COLO668 (cell line): ENCODE results near the gene MIER2.
"Not testable (repeated sequence)": the region's sequence is repeated elsewhere in the genome, so short reads cannot be mapped to it uniquely, and the experiment has no call there.

Source experiments
- DNase-seq: peaks from one replicate; lab custom pipeline; 2025; ENCODE audit not compliant: unreplicated experiment; lab: John Stamatoyannopoulos, UW

Gene MIER2, protein sequence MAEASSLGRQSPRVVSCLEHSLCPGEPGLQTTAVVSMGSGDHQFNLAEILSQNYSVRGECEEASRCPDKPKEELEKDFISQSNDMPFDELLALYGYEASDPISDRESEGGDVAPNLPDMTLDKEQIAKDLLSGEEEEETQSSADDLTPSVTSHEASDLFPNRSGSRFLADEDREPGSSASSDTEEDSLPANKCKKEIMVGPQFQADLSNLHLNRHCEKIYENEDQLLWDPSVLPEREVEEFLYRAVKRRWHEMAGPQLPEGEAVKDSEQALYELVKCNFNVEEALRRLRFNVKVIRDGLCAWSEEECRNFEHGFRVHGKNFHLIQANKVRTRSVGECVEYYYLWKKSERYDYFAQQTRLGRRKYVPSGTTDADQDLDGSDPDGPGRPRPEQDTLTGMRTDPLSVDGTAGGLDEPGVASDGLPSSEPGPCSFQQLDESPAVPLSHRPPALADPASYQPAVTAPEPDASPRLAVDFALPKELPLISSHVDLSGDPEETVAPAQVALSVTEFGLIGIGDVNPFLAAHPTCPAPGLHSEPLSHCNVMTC

DNA sequence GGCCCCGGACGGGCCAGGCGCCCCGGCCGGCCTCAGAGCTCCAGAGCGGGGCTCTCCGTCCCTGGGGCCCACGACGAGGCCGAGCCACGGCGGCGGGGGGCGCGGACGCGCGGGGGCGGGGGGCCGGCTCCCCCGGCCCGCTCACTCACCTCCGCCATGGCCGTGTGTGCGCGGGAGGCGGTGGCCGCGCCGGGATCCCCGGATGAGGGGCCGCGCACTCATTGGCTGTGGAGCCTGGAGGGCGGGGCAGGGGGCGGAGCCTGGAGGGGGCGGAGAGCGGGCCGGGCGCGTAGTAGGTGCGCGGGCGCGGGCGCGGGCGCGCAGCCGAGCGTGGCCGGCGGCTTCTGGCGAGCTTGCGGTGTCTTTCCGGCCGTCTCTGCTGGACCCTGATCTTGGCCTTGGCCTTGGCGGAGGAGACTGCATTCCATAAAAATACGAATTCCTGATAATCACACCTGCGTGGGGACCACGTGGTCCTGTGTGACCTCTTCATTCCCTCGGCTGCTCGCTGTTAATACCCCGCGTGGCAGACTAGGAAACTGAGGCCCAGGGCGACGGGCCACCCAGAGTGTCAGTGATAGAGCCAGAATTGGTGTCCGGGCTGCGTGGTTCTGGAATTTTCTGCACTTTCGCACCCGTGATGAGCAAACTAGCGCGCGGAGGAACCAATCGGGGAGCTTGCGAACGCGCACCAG is at the start of gene MIER2:
MIER2 (minus strand) TSS at position 172 of the 695 bp plus-strand sequence; CDS start at position 158, 14 bp downstream.
- peak; percentile 82 for DNase-seq

DNA sequence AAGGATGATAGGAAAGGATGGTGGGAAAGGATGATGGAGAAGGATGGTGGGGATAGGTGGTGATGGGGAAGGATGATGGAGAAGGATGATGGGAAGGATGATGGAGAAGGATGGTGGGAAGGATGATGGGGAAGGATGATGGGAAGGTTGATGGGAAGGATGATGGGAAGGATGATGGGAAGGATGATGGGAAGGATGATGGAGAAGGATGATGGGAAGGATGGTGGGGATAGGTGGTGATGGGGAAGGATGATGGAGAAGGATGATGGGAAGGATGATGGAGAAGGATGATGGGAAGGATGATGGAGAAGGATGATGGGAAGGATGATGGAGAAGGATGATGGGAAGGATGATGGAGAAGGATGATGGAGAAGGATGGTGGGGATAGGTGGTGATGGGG is 49.0 kb upstream of the MIER2 start:
- not testable (repeated sequence) for DNase-seq

DNA sequence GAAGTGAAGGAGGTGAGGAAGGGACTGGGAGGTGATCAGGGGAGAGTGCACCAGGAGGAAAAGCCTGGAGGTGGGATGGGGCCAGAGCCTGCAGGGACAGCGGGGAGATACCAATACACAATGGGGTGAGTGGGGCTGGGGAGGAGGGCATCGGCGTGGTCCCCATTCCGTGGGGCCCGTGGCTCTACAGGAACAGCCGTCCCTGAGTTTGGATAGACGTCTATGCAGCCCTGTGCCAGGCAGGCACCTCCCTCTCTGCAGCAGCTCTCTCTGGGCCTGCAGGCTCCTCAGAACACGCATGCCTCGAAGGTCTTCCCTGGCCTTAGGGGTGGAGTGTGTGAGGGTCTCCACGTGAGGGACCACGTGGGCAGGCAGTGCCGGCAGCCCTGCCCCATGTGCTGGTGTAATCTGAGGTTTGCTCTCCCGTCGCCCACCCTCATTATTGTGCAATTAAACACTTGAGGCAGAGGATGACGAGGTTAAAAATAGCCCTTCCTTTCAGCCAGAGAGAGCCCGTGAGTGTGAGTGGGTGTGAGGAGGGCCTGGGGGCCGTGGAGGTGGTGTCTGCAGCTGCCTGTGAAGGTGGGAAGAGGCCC is 47.9 kb upstream of the MIER2 start:
- DNase-seq: no peak

DNA sequence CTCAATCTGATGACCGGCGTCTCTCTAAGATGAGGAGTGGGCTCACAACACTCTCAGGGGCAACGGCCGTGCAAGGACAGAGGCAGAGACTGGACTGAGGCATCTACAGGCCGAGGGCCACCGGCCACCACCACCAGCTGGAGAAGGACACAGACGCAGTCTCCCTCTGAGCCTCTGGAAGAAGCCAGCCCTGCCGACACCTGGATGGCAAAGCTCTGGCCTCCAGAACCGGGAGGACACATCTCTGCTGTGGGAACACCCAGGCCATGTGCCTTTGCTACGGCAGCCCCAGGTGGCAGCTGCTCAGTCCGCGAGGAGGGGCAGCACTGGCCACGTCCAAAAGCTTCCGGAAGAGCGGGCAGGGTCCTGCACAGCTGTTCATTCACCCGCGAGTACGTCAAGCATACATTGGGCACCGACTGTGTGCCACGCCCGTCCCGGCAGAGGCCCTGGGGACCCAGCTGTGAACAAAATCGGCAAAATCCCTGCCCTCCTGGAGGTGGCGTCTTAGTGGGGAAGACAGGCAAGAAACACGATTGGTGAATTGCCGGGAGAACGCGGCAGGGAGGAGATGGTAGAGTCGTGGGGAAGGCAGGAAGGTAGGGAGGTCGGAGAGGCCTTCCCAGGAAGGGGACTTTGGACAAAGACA is 47.3 kb upstream of the MIER2 start:
- no peak for DNase-seq

DNA sequence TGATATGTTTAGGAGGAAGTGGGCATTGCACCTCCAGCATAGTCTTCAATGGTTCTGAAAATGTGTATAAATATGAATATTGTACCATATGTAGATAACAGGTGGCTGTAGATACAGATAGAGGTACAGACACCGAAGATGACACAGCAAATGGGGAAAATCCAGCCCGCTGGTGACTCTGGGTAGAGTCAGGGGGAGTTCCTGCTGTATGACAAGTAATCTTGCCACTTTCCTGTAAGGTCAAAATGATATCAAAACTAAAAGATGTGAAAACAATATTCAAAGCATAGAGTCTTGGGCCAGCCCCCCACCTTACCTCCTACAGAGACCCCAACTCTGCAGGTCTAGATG is 46.6 kb upstream of the MIER2 start:
- DNase-seq: no peak

DNA sequence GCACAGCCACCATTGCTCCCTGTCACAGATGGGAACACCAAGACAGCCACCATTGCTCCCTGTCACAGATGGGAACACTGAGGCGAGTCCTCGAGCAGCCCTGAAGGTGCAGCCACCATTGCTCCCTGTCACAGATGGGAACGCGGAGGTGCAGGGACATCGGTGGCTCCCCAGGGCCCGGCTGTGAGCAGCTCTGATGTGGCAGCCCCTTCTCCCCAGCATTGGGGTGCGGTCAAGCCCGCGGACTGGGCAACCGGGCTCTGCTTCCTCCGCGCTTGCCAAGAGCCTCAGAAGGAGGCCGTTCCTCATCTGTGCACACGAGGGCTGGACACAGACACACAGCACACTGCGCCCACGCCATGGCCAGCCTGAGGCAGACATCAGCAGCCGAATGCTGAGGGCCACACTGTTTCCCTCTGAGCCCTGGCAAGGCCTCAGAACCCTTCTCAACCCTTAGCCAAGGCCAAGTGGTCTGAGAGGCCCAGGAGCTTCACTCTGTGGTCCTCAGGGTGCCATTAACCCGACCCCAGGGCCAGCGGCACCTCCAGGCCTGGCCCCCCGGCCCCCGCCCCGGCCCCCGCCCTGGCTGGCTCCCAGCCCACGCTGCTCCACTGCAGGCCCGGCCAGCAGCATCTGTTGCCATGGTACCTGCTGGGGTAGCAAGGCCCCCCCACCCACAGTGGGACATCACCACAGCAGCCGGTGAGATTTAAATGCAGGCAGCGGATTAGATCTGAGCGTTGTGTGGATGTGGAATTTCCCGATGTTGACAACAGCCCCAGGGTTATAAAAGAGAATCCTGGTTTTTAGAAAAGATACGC is 46.0 kb upstream of the MIER2 start:
- DNase-seq: no peak

DNA sequence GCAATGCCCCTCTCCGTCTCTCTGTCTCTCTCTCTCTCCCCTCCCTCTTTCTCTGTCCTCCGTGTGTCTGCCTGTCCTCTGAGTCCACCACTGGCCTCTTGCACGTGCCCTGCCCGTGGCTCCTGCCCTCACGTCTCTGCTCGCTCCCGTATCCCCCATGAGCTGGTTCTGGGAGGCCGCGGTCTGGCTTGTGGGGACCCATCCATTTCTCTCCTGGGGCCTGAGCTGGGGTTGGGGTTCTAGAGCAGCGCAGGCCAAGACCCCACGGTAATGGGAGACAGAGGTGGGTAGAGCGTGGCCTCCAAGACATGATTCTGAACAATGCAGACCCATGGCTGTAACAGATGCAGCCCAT is 45.3 kb upstream of the MIER2 start:
- no peak for DNase-seq

DNA sequence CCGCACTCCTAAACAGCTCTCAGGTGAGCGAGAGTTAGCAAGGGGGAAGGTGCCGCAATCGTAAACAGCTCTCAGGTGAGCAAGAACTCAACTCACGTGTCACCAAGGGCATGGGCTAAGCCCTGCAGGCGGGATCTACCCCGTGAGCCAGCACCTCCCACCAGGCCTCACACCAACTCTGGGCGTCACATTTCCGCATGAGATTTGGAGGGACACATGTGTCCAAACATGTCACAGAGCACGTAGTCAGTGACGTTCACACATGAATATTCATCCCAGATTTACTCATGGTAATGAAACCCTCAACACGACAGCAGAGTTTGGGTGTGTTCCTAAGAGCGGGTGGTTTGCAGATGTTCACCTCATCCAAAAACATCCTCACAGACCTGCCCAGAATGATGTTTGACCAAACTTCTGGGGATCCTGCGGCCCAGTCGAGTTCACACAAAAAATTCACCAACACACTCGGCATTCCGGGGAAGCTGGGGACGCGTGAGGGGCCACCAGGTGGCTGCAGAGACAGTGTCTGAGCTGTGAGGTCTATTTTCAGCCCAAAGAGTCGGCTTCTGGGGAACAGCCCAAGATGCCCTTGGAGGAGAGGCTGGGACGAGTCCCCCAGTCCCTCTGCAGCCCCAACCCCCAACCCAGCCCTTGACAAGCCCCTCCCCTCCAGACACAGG is 44.8 kb upstream of the MIER2 start:
- DNase-seq: no peak

DNA sequence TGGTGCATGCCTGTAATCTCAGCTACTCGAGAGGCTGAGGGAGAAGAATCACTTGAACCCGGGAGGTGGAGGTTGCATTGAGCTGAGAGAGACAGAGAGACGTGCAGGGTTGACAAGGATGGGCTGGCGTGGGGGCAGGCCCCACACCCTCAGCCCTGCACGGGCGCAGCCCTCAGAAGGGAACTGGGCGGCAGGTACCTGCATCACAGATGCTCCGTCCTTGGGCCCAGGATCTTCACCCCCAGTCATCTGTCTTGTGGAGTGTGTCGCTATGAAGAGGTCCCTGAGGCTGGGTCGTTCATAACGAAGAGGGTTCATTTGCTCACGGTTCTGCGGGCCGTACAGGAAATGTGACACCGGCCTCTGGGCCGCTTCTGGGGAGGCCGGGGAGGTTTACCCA is 44.1 kb upstream of the MIER2 start:
- no peak for DNase-seq

DNA sequence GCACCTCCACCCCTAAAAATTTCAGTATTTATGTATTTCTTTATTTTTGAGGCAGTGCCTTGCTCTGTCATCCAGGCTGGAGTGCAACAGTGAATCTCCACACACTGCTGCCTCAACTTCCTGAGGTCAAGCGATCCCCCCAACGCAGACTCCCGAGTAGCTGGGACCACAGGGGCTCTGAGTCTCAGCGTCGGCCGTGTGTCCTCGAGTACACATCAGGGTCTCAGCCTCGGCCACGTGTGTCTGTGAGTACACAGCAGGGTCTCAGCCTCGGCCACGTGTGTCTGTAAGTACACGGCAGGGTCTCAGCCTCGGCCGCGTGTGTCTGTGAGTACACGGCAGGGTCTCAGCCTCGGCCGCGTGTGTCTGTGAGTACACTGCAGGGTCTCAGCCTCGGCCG is 43.2 kb upstream of the MIER2 start:
- DNase-seq: no peak

DNA sequence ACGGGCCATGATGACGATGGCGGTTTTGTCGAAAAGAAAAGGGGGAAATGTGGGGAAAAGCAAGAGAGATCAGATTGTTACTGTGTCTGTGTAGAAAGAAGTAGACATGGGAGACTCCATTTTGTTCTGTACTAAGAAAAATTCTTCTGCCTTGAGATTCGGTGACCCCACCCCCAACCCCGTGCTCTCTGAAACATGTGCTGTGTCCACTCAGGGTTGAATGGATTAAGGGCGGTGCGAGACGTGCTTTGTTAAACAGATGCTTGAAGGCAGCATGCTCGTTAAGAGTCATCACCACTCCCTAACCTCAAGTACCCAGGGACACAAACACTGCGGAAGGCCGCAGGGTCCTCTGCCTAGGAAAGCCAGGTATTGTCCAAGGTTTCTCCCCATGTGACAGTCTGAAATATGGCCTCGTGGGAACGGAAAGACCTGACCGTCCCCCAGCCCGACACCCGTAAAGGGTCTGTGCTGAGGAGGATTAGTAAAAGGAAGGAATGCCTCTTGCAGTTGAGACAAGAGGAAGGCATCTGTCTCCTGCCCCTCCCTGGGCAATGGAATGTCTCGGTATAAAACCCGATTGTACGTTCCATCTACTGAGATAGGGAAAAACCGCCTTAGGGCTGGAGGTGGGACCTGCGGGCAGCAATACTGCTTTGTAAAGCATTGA is 42.2 kb upstream of the MIER2 start:
- not testable (repeated sequence) for DNase-seq

DNA sequence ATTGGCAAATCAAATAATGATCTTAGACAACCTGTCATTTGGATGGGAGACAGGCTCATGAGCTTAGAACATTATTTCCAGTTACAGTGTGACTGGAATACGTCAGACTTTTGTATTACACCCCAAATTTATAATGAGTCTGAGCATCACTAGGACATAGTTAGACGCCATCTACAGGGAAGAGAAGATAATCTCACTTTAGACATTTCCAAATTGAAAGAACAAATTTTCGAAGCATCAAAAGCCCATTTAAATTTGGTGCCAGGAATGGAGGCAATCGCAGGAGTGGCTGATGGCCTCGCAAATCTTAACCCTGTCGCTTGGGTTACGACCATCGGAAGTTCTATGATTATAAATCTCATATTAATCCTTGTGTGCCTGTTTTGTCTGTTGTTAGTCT is 41.6 kb upstream of the MIER2 start:
- DNase-seq: not testable (repeated sequence)

DNA sequence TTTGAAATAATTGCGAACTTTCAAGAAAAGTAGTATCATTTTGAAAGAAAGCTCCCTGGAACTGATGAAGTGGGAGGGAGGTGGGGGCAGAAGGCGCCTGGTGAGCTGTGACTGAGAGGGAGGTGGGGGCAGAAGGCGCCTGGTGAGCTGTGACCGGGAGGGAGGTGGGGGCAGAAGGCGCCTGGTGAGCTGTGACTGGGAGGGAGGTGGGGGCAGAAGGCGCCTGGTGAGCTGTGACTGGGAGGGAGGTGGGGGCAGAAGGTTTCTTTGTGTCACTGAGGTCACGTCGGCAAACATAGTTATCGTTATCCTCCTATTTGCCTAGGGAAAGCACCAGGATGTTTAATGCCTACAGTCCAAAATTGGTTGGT is 40.2 kb upstream of the MIER2 start:
- no peak for DNase-seq

DNA sequence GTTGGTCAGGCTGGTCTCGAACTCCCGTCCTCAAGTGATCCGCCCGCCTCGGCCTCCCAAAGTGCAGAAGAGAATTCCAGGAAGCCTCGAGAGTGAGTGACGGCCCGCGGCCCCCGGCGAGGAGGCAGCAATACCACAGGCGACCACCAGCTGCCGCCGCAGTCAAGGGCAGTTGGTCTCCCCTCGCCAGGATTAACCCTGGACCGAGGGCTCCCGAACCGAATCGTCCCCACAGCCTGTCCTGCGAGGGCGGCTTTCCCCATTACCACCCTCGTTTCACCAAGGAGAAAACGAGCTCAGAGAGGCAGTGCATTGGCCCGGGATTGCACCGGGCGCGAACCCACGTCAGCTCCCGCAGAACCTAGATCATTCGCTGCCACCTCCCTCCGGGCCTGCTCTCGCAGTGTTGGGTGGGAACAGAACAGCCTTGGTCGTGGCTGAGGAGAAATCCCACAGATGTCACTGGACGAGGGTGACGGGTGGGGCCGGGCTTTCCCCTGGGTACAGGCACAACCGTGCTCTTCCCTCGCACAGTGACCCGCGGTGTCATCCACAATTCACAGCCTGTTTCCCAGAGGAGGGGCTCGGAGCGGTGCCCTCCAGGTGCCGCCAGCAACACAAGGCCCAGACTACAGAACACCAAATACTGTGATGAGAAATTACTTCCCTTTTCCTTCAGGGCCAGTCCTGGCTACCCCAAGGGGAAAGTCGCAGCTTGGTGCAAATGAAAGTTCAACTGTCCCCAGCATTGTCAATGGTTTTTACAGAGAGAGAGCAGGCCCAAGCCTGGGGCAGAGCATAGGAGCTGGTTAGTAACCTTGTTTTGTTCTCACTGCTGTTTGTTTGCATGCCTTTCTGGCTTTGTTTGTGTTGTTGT is 39.6 kb upstream of the MIER2 start:
- no peak for DNase-seq

DNA sequence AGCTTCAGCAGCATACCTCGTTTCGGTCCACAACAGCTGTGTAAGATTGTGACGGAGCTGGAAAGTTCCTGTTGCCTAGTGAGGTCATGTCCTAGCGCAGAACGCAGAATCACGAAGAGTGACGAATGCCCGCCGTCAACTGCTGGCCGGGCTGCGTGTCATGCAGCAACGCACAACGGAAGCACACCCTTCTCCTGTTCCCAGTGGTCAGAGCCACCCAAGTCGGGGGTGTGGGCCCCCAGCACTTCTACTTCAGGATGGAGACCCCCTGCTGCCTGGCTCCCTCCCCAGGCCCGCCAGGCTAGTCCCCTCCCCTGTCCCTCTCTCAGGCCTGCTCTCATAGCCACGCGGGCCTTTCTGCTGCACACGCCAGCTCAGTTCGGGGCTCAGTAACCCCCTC is 38.4 kb upstream of the MIER2 start:
- no peak for DNase-seq

DNA sequence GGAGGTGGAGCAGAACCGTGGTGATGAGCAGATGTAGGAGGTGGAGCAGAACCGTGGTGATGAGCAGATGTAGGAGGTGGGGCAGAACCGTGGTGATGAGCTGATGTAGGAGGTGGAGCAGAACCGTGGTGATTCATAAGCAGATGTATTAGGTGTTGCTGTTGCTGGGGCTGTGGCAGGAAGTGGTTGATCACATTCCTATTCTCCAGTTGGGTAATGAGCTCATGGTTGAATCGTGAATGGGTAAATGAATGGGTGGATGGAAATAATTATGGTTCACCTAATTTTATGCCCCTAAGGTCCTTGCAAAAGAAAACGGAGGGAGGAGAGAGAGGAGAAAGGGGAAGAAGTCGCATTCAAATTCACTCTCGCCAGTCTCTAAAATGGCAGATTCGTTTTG is 38.0 kb upstream of the MIER2 start:
- DNase-seq: peak; percentile 68

DNA sequence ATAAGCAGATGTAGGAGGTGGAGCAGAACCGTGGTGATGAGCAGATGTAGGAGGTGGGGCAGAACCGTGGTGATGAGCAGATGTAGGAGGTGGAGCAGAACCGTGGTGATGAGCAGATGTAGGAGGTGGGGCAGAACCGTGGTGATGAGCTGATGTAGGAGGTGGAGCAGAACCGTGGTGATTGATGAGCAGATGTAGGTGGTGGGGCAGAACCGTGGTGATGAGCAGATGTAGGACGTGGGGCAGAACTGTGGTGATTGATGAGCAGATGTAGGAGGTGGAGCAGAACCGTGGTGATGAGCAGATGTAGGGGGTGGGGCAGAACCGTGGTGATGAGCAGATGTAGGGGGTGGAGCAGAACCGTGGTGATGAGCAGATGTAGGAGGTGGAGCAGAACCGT is 37.3 kb upstream of the MIER2 start:
- peak; percentile 50 for DNase-seq

DNA sequence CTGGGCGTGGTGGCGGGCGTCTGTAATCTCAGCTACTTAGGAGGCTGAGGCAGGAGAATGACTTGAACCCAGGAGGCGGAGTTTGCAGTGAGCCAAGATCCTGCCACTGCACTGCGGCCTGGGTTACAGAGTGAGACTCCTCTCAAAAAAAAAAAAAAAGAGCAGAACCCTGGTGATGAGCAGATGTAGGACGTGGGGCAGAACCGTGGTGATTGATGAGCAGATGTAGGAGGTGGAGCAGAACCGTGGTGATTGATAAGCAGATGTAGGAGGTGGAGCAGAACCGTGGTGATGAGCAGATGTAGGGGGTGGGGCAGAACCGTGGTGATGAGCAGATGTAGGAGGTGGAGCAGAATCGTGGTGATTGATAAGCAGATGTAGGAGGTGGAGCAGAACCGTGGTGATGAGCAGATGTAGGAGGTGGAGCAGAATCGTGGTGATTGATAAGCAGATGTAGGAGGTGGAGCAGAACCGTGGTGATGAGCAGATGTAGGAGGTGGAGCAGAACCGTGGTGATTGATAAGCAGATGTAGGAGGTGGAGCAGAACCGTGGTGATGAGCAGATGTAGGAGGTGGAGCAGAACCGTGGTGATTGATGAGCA is 36.1 kb upstream of the MIER2 start:
- peak; percentile 16 for DNase-seq
